Liver (tissue), 3 donors: ENCODE data around the gene DHRSX.

Experiments used
- GABPA ChIP-seq, 2 donors: IDR thresholded peaks in 1 of 2; conservative IDR thresholded peaks in 1 of 2; 2 replicates each; pipeline ENCODE4 v1.6.1; 2016; ENCODE audit warnings: antibody characterized with exemption in 2 of 2, mild to moderate bottlenecking in 1 of 2, moderate library complexity in 1 of 2
- JUND ChIP-seq, 2 donors: IDR thresholded peaks; 2 replicates each; pipeline ENCODE4 v1.6.1; 2016; ENCODE audit warnings: antibody characterized with exemption in 2 of 2
- RAD21 ChIP-seq, 2 donors: IDR thresholded peaks; 2 replicates each; pipeline ENCODE4 v1.6.1; 2016; ENCODE audit warnings: antibody characterized with exemption in 2 of 2, mild to moderate bottlenecking in 2 of 2
- SP1 ChIP-seq: IDR thresholded peaks from 2 replicates; pipeline ENCODE4 v1.6.1; 2018; ENCODE audit warnings: antibody characterized with exemption, mild to moderate bottlenecking
- TAF1 ChIP-seq: conservative IDR thresholded peaks from 2 replicates; pipeline ENCODE4 v1.6.1; 2016; ENCODE audit warnings: antibody characterized with exemption, mild to moderate bottlenecking
- TF ChIP-seq, protein P1 (sequence below): fragments of 150-350 bp; IDR thresholded peaks from 2 replicates; pipeline ENCODE4 v1.5.1; 2017; ENCODE audit warnings: improper control_type of control experiment, low read depth, low read length; ENCODE audit not compliant: missing input control
- TF ChIP-seq, protein P2 (sequence below): IDR thresholded peaks from 2 replicates; pipeline ENCODE4 v1.6.1; 2016; ENCODE audit warnings: antibody characterized with exemption
- TF ChIP-seq, protein P3 (sequence below): IDR thresholded peaks from 2 replicates; pipeline ENCODE4 v1.6.1; 2016; ENCODE audit warnings: antibody characterized with exemption
- TF ChIP-seq, protein P4 (sequence below): IDR thresholded peaks from 2 replicates; pipeline ENCODE4 v1.6.1; 2016; ENCODE audit warnings: antibody characterized with exemption, mild to moderate bottlenecking
- TF ChIP-seq, protein P5 (sequence below): IDR thresholded peaks from 2 replicates; pipeline ENCODE4 v1.6.1; 2016; ENCODE audit warnings: antibody characterized with exemption
- donor health status: healthy.
- donor health status: healthy.

DNA sequence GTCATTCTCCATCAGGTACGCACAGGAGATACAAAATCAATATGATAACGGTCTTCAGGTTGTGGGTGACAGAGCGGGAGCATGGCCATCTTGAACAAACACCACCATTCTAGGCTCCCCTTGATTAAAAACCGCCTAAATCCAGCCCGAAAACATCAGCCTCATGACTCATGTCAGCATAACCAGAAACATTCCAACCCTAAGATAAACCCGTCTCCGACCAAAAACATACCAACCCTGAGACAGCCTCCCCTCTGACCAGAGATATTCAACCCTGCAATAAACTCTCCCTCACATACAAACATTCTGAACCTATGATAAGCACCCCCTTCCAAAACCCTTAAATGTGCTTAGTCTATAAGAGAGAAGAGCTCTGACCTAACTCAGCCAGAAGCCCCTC lies 157.9 kb downstream of the DHRSX start:
- TF ChIP-seq, protein P1, sequence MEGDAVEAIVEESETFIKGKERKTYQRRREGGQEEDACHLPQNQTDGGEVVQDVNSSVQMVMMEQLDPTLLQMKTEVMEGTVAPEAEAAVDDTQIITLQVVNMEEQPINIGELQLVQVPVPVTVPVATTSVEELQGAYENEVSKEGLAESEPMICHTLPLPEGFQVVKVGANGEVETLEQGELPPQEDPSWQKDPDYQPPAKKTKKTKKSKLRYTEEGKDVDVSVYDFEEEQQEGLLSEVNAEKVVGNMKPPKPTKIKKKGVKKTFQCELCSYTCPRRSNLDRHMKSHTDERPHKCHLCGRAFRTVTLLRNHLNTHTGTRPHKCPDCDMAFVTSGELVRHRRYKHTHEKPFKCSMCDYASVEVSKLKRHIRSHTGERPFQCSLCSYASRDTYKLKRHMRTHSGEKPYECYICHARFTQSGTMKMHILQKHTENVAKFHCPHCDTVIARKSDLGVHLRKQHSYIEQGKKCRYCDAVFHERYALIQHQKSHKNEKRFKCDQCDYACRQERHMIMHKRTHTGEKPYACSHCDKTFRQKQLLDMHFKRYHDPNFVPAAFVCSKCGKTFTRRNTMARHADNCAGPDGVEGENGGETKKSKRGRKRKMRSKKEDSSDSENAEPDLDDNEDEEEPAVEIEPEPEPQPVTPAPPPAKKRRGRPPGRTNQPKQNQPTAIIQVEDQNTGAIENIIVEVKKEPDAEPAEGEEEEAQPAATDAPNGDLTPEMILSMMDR: no peak
- TF ChIP-seq GABPA (IDR thresholded peaks at IDR 0.05 in 1 of 2, conservative IDR thresholded peaks at IDR 0.05 in 1 of 2) (no peak), TAF1 (no peak), JUND (IDR thresholded peaks at IDR 0.05) (no peak), RAD21 (IDR thresholded peaks at IDR 0.05) (no peak), SP1 (no peak)
- TF ChIP-seq, protein P2, sequence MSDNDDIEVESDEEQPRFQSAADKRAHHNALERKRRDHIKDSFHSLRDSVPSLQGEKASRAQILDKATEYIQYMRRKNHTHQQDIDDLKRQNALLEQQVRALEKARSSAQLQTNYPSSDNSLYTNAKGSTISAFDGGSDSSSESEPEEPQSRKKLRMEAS: no peak
- TF ChIP-seq, protein P3, sequence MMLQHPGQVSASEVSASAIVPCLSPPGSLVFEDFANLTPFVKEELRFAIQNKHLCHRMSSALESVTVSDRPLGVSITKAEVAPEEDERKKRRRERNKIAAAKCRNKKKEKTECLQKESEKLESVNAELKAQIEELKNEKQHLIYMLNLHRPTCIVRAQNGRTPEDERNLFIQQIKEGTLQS: no peak
- TF ChIP-seq, protein P4, sequence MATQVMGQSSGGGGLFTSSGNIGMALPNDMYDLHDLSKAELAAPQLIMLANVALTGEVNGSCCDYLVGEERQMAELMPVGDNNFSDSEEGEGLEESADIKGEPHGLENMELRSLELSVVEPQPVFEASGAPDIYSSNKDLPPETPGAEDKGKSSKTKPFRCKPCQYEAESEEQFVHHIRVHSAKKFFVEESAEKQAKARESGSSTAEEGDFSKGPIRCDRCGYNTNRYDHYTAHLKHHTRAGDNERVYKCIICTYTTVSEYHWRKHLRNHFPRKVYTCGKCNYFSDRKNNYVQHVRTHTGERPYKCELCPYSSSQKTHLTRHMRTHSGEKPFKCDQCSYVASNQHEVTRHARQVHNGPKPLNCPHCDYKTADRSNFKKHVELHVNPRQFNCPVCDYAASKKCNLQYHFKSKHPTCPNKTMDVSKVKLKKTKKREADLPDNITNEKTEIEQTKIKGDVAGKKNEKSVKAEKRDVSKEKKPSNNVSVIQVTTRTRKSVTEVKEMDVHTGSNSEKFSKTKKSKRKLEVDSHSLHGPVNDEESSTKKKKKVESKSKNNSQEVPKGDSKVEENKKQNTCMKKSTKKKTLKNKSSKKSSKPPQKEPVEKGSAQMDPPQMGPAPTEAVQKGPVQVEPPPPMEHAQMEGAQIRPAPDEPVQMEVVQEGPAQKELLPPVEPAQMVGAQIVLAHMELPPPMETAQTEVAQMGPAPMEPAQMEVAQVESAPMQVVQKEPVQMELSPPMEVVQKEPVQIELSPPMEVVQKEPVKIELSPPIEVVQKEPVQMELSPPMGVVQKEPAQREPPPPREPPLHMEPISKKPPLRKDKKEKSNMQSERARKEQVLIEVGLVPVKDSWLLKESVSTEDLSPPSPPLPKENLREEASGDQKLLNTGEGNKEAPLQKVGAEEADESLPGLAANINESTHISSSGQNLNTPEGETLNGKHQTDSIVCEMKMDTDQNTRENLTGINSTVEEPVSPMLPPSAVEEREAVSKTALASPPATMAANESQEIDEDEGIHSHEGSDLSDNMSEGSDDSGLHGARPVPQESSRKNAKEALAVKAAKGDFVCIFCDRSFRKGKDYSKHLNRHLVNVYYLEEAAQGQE: no peak
- TF ChIP-seq, protein P5, sequence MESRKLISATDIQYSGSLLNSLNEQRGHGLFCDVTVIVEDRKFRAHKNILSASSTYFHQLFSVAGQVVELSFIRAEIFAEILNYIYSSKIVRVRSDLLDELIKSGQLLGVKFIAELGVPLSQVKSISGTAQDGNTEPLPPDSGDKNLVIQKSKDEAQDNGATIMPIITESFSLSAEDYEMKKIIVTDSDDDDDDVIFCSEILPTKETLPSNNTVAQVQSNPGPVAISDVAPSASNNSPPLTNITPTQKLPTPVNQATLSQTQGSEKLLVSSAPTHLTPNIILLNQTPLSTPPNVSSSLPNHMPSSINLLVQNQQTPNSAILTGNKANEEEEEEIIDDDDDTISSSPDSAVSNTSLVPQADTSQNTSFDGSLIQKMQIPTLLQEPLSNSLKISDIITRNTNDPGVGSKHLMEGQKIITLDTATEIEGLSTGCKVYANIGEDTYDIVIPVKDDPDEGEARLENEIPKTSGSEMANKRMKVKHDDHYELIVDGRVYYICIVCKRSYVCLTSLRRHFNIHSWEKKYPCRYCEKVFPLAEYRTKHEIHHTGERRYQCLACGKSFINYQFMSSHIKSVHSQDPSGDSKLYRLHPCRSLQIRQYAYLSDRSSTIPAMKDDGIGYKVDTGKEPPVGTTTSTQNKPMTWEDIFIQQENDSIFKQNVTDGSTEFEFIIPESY: no peak
